ENCODE measurements around the gene CFAP77.

DNA sequence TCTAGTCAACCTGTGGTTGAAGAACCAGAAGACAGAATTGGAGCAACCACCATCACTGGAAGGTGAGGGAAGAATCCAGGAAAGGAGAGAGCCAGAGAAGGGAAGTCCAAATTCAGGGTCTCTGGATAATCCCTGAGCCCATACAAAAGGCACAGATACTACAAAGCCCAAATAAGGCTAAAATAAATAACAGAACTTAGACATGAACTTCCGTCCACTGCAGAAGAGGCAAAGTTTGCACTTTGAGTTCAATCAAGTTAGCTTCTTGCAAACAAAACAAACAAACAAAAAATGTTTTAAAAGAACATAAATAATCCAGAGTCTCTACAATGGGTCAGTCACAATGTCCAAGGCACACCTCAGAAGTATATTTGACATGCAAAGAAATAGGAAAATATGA lies 21.0 kb downstream of the CFAP77 start:
- TF ChIP-seq, protein P1, sequence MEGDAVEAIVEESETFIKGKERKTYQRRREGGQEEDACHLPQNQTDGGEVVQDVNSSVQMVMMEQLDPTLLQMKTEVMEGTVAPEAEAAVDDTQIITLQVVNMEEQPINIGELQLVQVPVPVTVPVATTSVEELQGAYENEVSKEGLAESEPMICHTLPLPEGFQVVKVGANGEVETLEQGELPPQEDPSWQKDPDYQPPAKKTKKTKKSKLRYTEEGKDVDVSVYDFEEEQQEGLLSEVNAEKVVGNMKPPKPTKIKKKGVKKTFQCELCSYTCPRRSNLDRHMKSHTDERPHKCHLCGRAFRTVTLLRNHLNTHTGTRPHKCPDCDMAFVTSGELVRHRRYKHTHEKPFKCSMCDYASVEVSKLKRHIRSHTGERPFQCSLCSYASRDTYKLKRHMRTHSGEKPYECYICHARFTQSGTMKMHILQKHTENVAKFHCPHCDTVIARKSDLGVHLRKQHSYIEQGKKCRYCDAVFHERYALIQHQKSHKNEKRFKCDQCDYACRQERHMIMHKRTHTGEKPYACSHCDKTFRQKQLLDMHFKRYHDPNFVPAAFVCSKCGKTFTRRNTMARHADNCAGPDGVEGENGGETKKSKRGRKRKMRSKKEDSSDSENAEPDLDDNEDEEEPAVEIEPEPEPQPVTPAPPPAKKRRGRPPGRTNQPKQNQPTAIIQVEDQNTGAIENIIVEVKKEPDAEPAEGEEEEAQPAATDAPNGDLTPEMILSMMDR (IDR thresholded peaks at IDR 0.05; ENCODE audit: insufficient read depth, low read length, poor library complexity, severe bottlenecking), result no peak
- TF ChIP-seq EZH2phosphoT487 (conservative IDR thresholded peaks at IDR 0.05; ENCODE audit: low read length), result no peak

Data from SU-DHL-6 (cell line).